Esophagus squamous epithelium (tissue), 5 donors: ENCODE measurements around the gene LAD1. TPM values are rescaled to one million over a fixed set of nuclear protein-coding genes. Genes with fewer than 3 reads are reported as not detected.
A peak's percentile ranks its signal among the peaks of the same experiment; 100 is the strongest.

Experiments
- DNase-seq: peaks from one replicate; lab custom pipeline; 2025; lab: John Stamatoyannopoulos, UW
- H3K27ac ChIP-seq, 4 donors: fragments of 200-600 bp; sonication (generic); one replicate each; pipeline ENCODE4 v1.5.1; 2016 to 2019; ENCODE audit warnings: mild to moderate bottlenecking in 1 of 4
- H3K27me3 ChIP-seq, 4 donors: fragments of 200-600 bp; sonication (generic); 1 replicate in 3 of 4; 2 replicates in 1 of 4; pipeline versions ENCODE4 v1.5.1 to v1.6.0; 2017 to 2021; ENCODE audit warnings: antibody characterized with exemption in 1 of 4
- H3K36me3 ChIP-seq, 3 donors: fragments of 200-600 bp; sonication (generic); one replicate each; pipeline ENCODE4 v1.5.1; 2016 to 2019
- H3K4me1 ChIP-seq, 3 donors: fragments of 200-600 bp; sonication (generic); one replicate each; pipeline ENCODE4 v1.5.1; 2017 to 2019
- H3K4me3 ChIP-seq, 4 donors: fragments of 200-600 bp; sonication (generic); 1 replicate in 3 of 4; 2 replicates in 1 of 4; pipeline ENCODE4 v1.5.1; 2016 to 2019; ENCODE audit warnings: mild to moderate bottlenecking in 2 of 4, moderate library complexity in 1 of 4
- H3K9me3 ChIP-seq, 3 donors: fragments of 200-600 bp; sonication (generic); one replicate each; pipeline ENCODE4 v1.5.1; 2016 to 2019
- POLR2A ChIP-seq, 4 donors: fragments of 450-650 bp; IDR thresholded peaks; one replicate each; pipeline ENCODE4 v1.6.1; 2017; ENCODE audit warnings: antibody characterized with exemption in 4 of 4, mild to moderate bottlenecking in 4 of 4, moderate library complexity in 3 of 4
- WGBS, 2 donors: methylation state at CpG; one replicate each; pipeline ENCODE4 v1.1.5; 2018; 5-methylcytosine and 5-hydroxymethylcytosine counted together
- intact Hi-C: fragments of 100-400 bp; cut with DNase I; formaldehyde crosslinking; loops from one replicate; pipeline ENCODE4 v1.15.0; 2022
- total RNA-seq, 4 donors: library from RNA; depleted of rRNA; stranded (reverse); fragments of >200 nt; gene quantifications; one replicate each; pipeline ENCODE4 v1.1.0, GENCODE V29; 2016
- TF ChIP-seq, protein P1 (sequence below), 6 experiments: fragments of 450-650 bp in 4 of 6; fragments of 200-600 bp in 2 of 6; sonication (generic) in 2 of 6; IDR thresholded peaks; one replicate each; pipeline ENCODE4 v1.5.1; 2016 to 2019; ENCODE audit warnings: antibody characterized with exemption in 6 of 6, mild to moderate bottlenecking in 4 of 6, moderate library complexity in 4 of 6
- donor health status: DM: yes; HTN: yes; CAD: no.

LAD1 gene
- total RNA-seq, 4 donors from 2014 or later: 242 to 377 (median 320) TPM

DNA sequence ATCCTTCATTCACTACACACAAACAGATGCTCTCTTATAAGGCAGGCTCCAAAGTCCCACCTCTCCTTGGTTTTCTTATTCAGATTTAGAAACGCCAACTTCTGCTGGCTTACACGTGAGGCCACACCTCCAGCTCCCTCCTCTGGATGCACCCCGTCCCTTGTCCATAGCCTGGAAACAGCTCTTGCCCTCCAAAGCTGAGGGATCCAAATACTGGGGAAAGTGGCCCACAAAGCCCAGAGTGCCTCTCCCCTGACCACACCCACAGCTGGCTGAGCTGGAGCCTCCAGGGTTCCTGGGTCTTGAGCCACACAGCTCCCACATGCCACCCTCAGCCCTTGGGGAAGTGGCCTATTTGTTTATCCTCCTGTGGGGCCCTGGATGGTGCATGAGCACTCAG lies 4.5 kb downstream of the LAD1 start:
- no peak for TF ChIP-seq POLR2A (IDR thresholded peaks at IDR 0.05)
- TF ChIP-seq, protein P1, sequence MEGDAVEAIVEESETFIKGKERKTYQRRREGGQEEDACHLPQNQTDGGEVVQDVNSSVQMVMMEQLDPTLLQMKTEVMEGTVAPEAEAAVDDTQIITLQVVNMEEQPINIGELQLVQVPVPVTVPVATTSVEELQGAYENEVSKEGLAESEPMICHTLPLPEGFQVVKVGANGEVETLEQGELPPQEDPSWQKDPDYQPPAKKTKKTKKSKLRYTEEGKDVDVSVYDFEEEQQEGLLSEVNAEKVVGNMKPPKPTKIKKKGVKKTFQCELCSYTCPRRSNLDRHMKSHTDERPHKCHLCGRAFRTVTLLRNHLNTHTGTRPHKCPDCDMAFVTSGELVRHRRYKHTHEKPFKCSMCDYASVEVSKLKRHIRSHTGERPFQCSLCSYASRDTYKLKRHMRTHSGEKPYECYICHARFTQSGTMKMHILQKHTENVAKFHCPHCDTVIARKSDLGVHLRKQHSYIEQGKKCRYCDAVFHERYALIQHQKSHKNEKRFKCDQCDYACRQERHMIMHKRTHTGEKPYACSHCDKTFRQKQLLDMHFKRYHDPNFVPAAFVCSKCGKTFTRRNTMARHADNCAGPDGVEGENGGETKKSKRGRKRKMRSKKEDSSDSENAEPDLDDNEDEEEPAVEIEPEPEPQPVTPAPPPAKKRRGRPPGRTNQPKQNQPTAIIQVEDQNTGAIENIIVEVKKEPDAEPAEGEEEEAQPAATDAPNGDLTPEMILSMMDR (IDR thresholded peaks at IDR 0.05): no peak
- Histone ChIP-seq H3K27ac (peak overlapping the region in 3 of 4 donors; percentile 95 to 99 (median 97)), H3K4me3 (no peak overlapping the region), H3K4me1 (peaks cover 20 to 73% (median 25%) of the 10 kb centered on the region in 3 donors), H3K9me3 (no peaks in the 10 kb centered on the region), H3K27me3 (peaks cover 0 to 25% (median 0%) of the 10 kb centered on the region in 4 donors), H3K36me3 (peaks cover 0 to 31% (median 0%) of the 10 kb centered on the region in 3 donors)
- WGBS, 2 donors: 25 to 32% methylated on average over 3 of the region's 3 CpGs
- intact Hi-C loops: no loop called here
- no peak for DNase-seq

DNA sequence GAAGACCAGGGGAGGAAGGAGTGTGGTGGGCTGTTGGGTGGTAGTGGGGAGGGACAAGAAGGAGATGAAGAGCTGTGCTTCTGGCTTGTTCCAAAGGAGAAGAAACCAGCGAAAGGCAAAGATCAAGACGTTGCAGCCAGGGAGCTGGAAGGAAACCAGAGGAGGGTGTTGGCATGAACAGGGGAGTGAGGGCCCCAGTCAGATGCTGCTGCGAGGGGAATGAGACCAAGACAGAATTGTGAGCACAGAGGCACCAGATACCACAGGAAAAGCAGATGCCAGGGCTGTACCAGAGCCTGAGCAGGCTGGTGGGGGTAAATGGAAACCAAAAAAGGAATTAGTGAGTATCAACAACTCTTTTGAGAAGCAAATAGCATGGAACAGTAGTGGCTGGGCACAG lies 6.0 kb downstream of the LAD1 start:
- Histone ChIP-seq H3K27ac (peak overlapping the region in 2 of 4 donors; percentile 43 to 99), H3K9me3 (no peaks in the 10 kb centered on the region), H3K27me3 (peaks cover 0 to 14% (median 0%) of the 10 kb centered on the region in 4 donors), H3K4me1 (peaks cover 13 to 65% (median 22%) of the 10 kb centered on the region in 3 donors), H3K36me3 (peaks cover 0 to 47% (median 3%) of the 10 kb centered on the region in 3 donors), H3K4me3 (no peak overlapping the region)
- TF ChIP-seq, protein P1 (IDR thresholded peaks at IDR 0.05): no peak
- no peak for TF ChIP-seq POLR2A (IDR thresholded peaks at IDR 0.05)
- 33 to 45% methylated on average over 3 of the region's 3 CpGs for WGBS, 2 donors
- intact Hi-C loops: no loop called here
- DNase-seq: no peak

DNA sequence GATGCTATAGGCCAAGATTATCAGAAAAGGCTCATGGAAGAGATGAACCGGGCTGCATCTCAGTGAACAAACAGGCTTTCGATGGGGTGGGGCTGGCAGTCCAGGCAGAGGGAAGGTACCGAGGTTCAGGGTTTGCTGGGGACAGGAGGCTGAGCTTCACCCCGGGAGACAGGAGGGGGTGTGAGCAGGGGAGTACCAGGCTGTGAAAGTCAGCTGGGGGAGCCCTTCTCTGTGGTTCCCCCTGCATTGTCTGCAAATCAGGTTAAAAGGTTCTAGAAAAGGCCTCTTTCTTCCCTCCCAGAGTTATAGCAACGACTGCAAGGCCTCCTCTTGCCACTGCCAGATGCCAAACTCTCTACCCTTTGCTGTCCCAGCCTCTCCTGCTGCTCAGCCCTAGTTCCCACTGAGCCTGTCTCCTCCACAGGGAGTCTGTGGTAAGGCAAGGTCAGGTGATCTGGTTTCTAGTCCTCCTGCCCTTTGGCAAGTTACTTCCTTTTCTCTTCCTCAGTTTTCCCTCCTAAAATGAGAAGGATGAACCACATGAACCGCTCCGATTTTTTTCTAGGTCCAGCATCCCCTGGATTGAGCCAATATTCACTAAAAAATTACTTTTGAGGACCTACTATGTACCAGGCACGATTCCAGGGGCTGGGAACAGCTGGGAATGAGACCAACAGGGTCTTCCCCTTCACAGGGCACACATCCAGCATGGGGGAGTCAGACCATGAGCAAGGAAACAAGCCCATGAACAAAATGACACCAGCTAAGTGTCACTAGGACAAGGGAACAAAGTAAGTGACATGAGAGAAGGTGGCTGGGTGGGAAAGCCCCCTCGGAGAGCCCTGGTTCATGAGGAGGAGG lies 7.2 kb downstream of the LAD1 start:
- Histone ChIP-seq H3K9me3 (no peaks in the 10 kb centered on the region), H3K4me3 (no peak overlapping the region), H3K27ac (peak overlapping the region in 2 of 4 donors; percentile 2 to 56), H3K36me3 (peaks cover 0 to 59% (median 4%) of the 10 kb centered on the region in 3 donors), H3K4me1 (peaks cover 13 to 64% (median 22%) of the 10 kb centered on the region in 3 donors), H3K27me3 (peaks cover 0 to 6% (median 0%) of the 10 kb centered on the region in 4 donors)
- no peak for TF ChIP-seq POLR2A (IDR thresholded peaks at IDR 0.05)
- TF ChIP-seq, protein P1 (IDR thresholded peaks at IDR 0.05): no peak
- intact Hi-C loops: no loop called here
- WGBS, 2 donors: 65 to 66% methylated on average over 8 to 9 of the region's 9 CpGs
- no peak for DNase-seq

DNA sequence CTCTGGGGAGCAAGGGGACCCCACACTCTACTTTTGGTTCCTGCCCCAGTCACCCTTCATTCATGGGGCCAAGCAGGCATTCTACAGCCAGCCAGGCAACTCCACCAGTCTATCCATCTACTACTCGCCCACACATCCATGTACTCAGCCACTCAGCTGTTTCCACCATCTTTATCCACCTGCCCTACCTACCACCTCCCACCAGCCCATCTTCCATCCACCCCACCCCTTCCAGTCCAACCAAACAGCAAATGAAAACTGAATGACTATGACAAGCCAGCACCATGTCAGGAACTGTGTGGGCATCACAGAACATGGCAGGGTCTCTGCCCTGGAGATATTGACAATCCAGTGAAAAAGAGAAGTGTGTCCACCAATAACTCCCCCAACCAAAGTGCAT lies 7.9 kb downstream of the LAD1 start:
- Histone ChIP-seq H3K27ac (no peak overlapping the region), H3K9me3 (no peaks in the 10 kb centered on the region), H3K4me1 (peaks cover 12 to 60% (median 22%) of the 10 kb centered on the region in 3 donors), H3K4me3 (no peak overlapping the region), H3K36me3 (peaks cover 0 to 65% (median 8%) of the 10 kb centered on the region in 3 donors), H3K27me3 (peaks cover 0 to 10% (median 0%) of the 10 kb centered on the region in 4 donors)
- intact Hi-C loops: no loop called here
- TF ChIP-seq, protein P1 (IDR thresholded peaks at IDR 0.05): no peak
- no peak for TF ChIP-seq POLR2A (IDR thresholded peaks at IDR 0.05)
- DNase-seq: no peak
- WGBS, 2 donors: 100% methylated on average over 1 of the region's 1 CpG

DNA sequence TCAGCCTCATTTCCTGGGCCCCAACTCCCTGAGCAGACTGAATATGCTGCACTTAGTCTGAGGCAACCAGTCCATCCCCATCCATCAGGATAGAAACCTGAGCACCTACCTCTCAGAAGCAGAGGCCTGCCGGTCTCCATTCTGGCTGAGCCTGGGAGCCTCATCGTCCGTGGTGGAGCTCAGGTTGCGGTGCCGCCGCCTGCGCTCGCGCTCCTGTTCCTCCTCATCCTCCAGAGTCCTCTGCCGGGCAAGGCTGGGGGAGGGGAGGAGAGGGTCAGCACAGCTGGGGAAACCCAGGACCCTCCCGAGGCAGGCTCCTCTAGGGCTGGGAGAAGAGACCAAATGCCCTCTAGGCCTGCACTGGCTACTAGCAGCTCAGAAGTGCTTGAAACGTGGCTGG lies 10.1 kb downstream of the LAD1 start:
- WGBS, 2 donors: 87 to 100% methylated on average over 1 to 4 of the region's 12 CpGs
- no peak overlapping the region for H3K4me3 ChIP-seq
- TF ChIP-seq POLR2A (IDR thresholded peaks at IDR 0.05): no peak
- TF ChIP-seq, protein P1 (IDR thresholded peaks at IDR 0.05): no peak
- no peak for DNase-seq
- H3K27ac ChIP-seq: no peak overlapping the region
- H3K36me3 ChIP-seq: peaks cover 8 to 87% (median 8%) of the 10 kb centered on the region in 3 donors
- no peaks in the 10 kb centered on the region for H3K9me3 ChIP-seq
- peaks cover 0 to 23% (median 0%) of the 10 kb centered on the region in 4 donors for H3K27me3 ChIP-seq
- H3K4me1 ChIP-seq: peaks cover 0 to 60% (median 5%) of the 10 kb centered on the region in 3 donors
- intact Hi-C loops: no loop called here
